HCT116 (cell line): ENCODE measurements around the gene GGTLC3. TPM values are rescaled to one million over a fixed set of nuclear protein-coding genes. Genes with fewer than 3 reads are reported as not detected.

Experiments
- total RNA-seq: library from RNA; stranded (reverse); gene quantifications from one replicate; pipeline ENCODE4 v1.2.1, GENCODE V29; 2021; ENCODE audit not compliant: unreplicated experiment

Gene GGTLC3
- total RNA-seq, 1 experiment from 2014 or later, result not detected

Other genes starting within 250 kb of the GGTLC3 start
- gene TMEM191B, start 9.6 kb upstream of the GGTLC3 start, total RNA-seq, result 2.1 TPM
- 0.39 TPM for gene RIMBP3, start 93.8 kb upstream of the GGTLC3 start, total RNA-seq